Kidney (tissue), 14 donors: ENCODE measurements around the gene CYB561D1. TPM values are rescaled to one million over a fixed set of nuclear protein-coding genes. Genes with fewer than 3 reads are reported as not detected.

Source experiments
- DNase-seq, 5 donors: peaks; one replicate each; pipeline ENCODE4 v3.0.0-alpha.2; 2013 to 2020
- FAIRE-seq: peaks from 2 replicates; lab custom pipeline; 2012; peaks lifted over from hg19 to GRCh38; lab: Jason Lieb, UNC
- H3K27ac ChIP-seq, 2 donors: one replicate each; pipeline ENCODE4 v1.7.0; 2013; ENCODE audit warnings: low read depth in 2 of 2, low read length in 2 of 2, inconsistent platforms in 1 of 2
- H3K27me3 ChIP-seq: one replicate; pipeline ENCODE4 v1.7.1; 2013; ENCODE audit warnings: low read length, inconsistent platforms; ENCODE audit not compliant: control insufficient read depth, insufficient read depth
- H3K36me3 ChIP-seq, 3 donors: one replicate each; pipeline versions ENCODE4 v1.7.0 to v1.7.1; 2013; ENCODE audit warnings: low read length in 3 of 3, control low read depth in 1 of 3, inconsistent platforms in 1 of 3; ENCODE audit not compliant: insufficient read depth in 3 of 3, control insufficient read depth in 2 of 3
- H3K4me1 ChIP-seq, 3 donors: one replicate each; pipeline versions ENCODE4 v1.7.0 to v1.7.1; 2013; ENCODE audit warnings: low read length in 3 of 3, inconsistent platforms in 1 of 3, low read depth in 1 of 3; ENCODE audit not compliant: control insufficient read depth in 2 of 3, insufficient read depth in 2 of 3
- H3K4me3 ChIP-seq, 3 donors: one replicate each; pipeline versions ENCODE4 v1.7.0 to v1.8.1; 2013; ENCODE audit warnings: low read length in 3 of 3, control low read depth in 1 of 3, inconsistent platforms in 1 of 3
- H3K9ac ChIP-seq, 3 donors: one replicate each; pipeline versions ENCODE4 v1.7.0 to v1.7.1; 2013; ENCODE audit warnings: low read length in 3 of 3, control low read depth in 1 of 3, inconsistent platforms in 1 of 3
- H3K9me3 ChIP-seq, 3 donors: one replicate each; pipeline versions ENCODE4 v1.7.0 to v1.7.1; 2013; ENCODE audit warnings: low read length in 3 of 3, control low read depth in 1 of 3, inconsistent platforms in 1 of 3; ENCODE audit not compliant: control insufficient read depth in 2 of 3, insufficient read depth in 1 of 3
- CTCF ChIP-seq: IDR thresholded peaks from 3 replicates; pipeline ENCODE4 v1.5.1; 2012; ENCODE audit warnings: mild to moderate bottlenecking, moderate library complexity, borderline replicate concordance; ENCODE audit not compliant: insufficient read depth; ENCODE audit errors: extremely low read depth
- intact Hi-C: fragments of 100-400 bp; cut with DNase I; formaldehyde crosslinking; loops from one replicate; pipeline ENCODE4 v1.11.1; 2022
- polyA plus RNA-seq: library from polyadenylated mRNA; stranded (reverse); fragments of 350-450 nt; fragmentation: Illumina TruSeq; extraction: RNeasy Lipid Tissue Mini Kit (QIAGEN cat#74804); gene quantifications from one replicate; pipeline ENCODE4 v1.2.3, GENCODE V29; 2014; ENCODE audit warnings: low read depth, low replicate concordance; ENCODE audit not compliant: insufficient read depth
- total RNA-seq: library from RNA; stranded (reverse); fragmentation: NEBNext Ultra II Directional; extraction: Animal tissue kit (Norgen Biotek cat#: 25700); gene quantifications from one replicate; pipeline ENCODE4 v1.2.1, GENCODE V29; 2021
- donor health status: control.
- donor health status: control.
- donor health status: control.
- donor health status: control.
- donor health status: control.
- donor health status: DM: yes; HTN: yes; CAD: no.
- donor health status: Normal renal cell carcinoma (clear cell type).

Gene CYB561D1
- total and polyA plus RNA-seq, 2 donors from 2014 or later, result 5.2 to 18.0 TPM

GRCh38 chr1:109490029-109490933, 3.6 kb upstream of the CYB561D1 start:
- peak; percentile 80 for TF ChIP-seq CTCF
- intact Hi-C loops, result loop anchor here (5.0 kb wide), 1 partner anchor 42 kb away; no protein-coding TSS in a partner anchor
- H3K9me3 ChIP-seq, result no peaks in the 10 kb centered on the region
- H3K4me1 ChIP-seq, result peaks cover 0 to 12% (median 4%) of the 10 kb centered on the region in 3 donors
- H3K36me3 ChIP-seq, result peaks cover 0 to 4% (median 0%) of the 10 kb centered on the region in 3 donors
- no peak for FAIRE-seq
- no peak overlapping the region for H3K4me3 ChIP-seq
- peak in 4 of 5 donors; percentile 60 to 81 (median 72) for DNase-seq
- H3K27ac ChIP-seq, result no peak overlapping the region
- no peaks in the 10 kb centered on the region for H3K27me3 ChIP-seq
- no peak overlapping the region for H3K9ac ChIP-seq

GRCh38 chr1:109490934-109491302, 3.0 kb upstream of the CYB561D1 start:
- Histone ChIP-seq H3K36me3 (peaks cover 0 to 6% (median 0%) of the 10 kb centered on the region in 3 donors), H3K4me1 (peaks cover 0 to 11% (median 4%) of the 10 kb centered on the region in 3 donors), H3K4me3 (no peak overlapping the region), H3K9ac (no peak overlapping the region), H3K9me3 (no peaks in the 10 kb centered on the region), H3K27ac (no peak overlapping the region), H3K27me3 (no peaks in the 10 kb centered on the region)
- FAIRE-seq (no peak), DNase-seq (no peak)
- TF ChIP-seq CTCF, result no peak
- intact Hi-C loops, result loop anchor here (5.0 kb wide), 1 partner anchor 41 kb away; no protein-coding TSS in a partner anchor

GRCh38 chr1:109491372-109491771, 2.5 kb upstream of the CYB561D1 start:
- Histone ChIP-seq H3K27me3 (no peaks in the 10 kb centered on the region), H3K27ac (no peak overlapping the region), H3K9ac (no peak overlapping the region), H3K9me3 (no peaks in the 10 kb centered on the region), H3K4me3 (no peak overlapping the region), H3K4me1 (peaks cover 0 to 11% (median 4%) of the 10 kb centered on the region in 3 donors), H3K36me3 (peaks cover 0 to 8% (median 2%) of the 10 kb centered on the region in 3 donors)
- FAIRE-seq (no peak), DNase-seq (no peak)
- intact Hi-C loops, result loop anchor here (5.0 kb wide), 1 partner anchor 41 kb away; no protein-coding TSS in a partner anchor
- no peak for TF ChIP-seq CTCF
